GM20000 (cell line): ENCODE results near the gene WDR5.

Source experiments
- DNase-seq: peaks from one replicate; pipeline ENCODE4 v3.0.0; 2012; ENCODE audit warnings: low spot score
- TF ChIP-seq, protein P1 (sequence below): IDR thresholded peaks from 2 replicates; pipeline ENCODE4 v1.5.1; 2012; ENCODE audit warnings: mild to moderate bottlenecking, control low read depth; ENCODE audit errors: extremely low read depth, missing control alignments

Gene WDR5

DNA sequence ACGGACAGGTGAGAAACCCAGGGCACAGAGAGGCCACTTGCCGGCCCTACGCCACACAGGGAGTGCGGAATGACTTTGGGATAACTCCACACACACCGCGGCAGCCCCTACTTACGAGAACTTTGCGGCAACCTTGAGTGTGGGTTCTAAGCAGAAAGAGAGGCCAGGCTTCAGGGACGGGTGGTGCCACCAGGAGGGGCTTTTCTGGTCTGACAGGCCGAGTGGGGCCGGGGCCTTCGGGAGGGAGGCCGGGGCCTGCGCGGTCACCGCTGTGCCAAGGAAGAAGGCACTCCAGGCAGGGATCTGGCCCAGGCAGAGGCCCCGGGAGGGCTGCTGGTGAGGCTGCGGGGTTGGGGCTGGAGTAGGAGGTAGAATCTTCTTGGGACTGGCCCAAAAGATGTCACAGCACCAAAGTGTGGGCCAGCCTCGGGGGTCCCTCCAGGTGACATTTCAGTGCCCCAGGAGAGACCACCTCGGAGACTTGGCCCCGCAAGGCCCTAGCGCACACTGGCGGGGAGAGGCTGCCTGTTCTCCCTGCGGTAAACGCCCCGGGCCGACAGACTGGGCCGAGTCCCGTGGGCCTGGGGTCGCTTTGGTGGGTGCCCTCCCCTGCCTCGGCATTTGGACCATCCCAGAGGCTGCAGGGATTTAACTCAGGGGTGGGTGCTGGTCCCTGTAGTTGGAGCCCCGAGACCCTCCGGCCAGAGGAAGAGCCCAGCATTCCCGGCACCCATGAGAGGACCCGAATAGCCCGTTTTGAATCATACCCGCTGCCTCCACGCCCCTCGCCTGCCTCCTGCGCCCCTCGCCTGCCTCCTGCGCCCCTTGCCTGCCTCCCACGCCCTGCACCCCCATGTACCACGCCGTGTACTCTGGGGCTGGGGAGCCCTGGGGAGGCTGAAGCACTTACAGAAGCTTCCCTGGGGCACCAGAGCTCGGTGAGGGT lies 37.5 kb downstream of the WDR5 start:
- TF ChIP-seq, protein P1, sequence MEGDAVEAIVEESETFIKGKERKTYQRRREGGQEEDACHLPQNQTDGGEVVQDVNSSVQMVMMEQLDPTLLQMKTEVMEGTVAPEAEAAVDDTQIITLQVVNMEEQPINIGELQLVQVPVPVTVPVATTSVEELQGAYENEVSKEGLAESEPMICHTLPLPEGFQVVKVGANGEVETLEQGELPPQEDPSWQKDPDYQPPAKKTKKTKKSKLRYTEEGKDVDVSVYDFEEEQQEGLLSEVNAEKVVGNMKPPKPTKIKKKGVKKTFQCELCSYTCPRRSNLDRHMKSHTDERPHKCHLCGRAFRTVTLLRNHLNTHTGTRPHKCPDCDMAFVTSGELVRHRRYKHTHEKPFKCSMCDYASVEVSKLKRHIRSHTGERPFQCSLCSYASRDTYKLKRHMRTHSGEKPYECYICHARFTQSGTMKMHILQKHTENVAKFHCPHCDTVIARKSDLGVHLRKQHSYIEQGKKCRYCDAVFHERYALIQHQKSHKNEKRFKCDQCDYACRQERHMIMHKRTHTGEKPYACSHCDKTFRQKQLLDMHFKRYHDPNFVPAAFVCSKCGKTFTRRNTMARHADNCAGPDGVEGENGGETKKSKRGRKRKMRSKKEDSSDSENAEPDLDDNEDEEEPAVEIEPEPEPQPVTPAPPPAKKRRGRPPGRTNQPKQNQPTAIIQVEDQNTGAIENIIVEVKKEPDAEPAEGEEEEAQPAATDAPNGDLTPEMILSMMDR = no peak
- no peak for DNase-seq

DNA sequence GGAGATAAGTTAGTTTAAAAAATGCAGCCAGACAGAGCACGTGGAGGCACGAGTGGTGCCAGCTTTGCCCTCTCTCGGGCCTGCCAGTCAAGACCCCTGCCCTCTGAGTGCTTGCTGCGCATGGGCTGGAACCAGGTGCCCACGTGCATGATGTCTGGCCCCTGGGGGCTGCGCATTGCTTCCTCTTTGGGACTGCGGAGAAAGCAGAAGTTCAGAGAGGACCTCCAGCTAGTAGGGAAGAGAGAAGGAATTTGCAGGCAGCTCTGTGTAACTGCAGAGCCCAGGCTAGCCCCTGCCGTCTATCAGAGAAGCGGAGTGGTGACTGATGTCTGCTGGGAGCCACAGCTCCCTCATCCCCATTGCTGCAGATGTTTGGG lies 38.2 kb downstream of the WDR5 start:
- TF ChIP-seq, protein P1 = no peak

DNA sequence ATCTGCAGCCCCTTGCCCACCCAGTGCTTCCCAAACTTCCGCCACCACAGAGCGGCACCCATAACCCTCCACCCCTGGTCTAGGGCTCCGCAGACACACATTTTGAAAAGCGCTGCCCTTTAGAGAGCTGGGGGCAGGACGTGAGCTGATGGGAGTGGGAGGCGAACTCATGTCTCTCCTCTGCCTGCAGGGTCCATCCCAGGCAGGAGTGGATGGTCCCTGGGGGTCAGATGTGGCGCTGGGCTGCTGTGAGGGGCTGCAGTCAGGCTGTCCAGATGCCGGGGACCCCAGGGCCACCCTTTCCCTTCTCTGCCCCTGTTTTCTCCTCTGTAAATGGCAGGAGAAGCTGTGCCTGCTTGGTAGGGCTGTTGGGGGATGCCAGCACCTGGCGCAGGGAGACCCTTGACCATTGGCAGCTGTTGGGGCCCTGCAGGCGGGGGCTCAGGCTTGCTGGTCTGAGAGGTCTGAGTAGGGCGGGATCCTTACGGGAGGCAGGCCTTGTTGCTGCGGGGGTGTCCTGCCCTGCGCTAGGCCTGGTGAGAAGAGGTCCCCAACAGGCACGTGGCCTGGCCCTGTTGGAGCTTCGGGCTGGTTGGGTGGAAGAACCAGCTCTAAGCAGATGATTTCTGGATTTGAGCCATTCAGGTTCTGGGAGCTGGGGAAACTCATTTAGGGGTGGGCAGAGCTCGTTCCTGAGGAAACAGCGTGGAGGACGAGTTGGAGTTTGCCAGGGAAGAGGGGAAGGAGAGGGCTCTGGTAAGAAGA lies 38.8 kb downstream of the WDR5 start:
- DNase-seq = no peak
- TF ChIP-seq, protein P1 = no peak

More for the DNA sequence above, 38.2 kb downstream of the WDR5 start:
- DNase-seq = no peak

DNA sequence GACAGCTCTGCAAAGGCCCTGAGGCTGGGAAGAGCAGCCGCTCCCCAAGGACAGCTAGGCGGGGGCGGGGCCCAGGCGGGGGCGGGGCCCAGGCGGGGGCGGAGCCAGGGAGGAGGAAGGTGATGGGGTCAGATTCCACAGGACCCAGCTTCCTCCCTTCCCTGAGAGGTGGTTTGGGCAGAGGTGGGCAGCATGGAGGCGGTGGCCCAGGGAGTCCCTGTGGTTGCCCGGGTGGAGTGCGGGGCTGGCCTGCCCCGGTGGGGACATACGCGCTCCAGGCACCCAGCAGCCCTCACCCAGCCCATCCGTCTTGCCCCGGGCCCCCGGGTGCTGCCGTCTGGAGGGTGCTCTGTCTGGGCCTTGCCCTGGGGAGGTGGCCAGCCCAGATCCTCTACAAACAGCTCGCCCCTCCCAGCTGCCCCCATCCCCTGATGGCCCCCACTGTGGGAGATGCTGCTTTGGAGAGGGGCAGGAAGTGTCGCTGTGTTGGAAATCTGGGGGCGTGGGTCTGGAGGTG lies 39.5 kb downstream of the WDR5 start:
- DNase-seq = no peak
- TF ChIP-seq, protein P1 = no peak

DNA sequence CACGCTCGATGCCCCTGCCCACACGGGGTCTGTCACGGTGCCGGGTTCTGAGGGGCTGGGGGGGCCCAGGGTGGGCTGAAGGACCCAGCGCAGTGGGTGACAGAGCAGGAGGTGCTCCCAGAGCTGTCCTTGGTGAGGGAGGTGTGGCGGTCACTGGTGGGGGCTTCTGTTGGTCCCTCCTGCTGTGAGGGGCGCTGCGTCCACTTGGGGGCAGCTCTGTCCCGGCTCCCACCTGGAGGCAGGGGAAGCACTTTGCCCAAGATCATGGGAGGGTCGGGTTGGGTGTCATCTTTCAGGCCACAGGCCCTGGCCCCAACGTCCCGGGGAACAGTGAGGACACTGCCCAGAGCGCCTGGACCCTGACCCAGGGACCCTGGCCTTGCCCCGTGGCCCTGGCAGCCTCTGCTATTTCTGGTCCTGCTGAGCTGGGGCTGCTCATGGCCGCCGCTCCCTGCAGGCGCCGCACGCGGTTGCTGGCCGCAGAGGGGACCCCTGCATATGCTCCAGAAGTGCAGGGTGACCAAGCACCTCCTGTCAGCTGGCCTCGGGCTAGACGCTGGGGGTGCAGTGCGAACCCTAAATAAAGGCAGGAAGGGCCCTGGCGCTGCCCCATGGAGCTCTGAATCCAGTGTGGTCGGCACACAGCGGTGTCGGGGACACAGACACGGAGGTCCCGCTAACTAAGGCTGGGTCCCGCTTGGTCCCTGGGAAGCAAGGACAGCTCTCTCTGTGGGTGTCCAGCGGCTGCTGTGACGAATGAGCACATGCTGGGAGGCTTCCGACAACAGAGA lies 40.1 kb downstream of the WDR5 start:
- DNase-seq = no peak
- TF ChIP-seq, protein P1 = no peak

DNA sequence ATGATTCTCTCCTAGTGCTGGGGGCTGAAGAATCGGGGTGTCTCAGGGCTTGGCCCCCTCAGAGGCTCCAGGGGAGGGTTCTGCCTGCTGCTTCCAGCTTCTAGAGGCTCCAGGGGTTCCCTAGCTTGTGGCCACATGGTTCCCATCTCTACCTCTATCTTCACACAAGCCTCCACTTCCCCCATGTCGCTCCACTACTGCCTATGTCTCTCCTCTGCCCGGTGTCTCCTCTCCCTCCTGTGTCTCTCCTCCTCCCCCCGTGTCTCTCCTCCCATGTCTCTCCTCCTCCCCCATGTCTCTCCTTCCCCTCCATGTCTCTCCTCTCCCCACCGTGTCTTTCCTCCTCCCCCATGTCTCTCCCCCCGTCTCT lies 40.7 kb downstream of the WDR5 start:
- TF ChIP-seq, protein P1 = no peak
- DNase-seq = no peak
